Gastroesophageal sphincter (tissue), 4 donors: ENCODE measurements around the gene EFNA2. TPM values are rescaled to one million over a fixed set of nuclear protein-coding genes. Genes with fewer than 3 reads are reported as not detected.

Source experiments
- ATAC-seq: fragments of 150-250 bp; one replicate; pipeline ENCODE4 v1.9.1; 2016; ENCODE audit warnings: mild to moderate bottlenecking, moderate library complexity
- H3K27ac ChIP-seq, 4 donors: fragments of 200-600 bp; sonication (generic) in 3 of 4; 1 replicate in 3 of 4; 2 replicates in 1 of 4; pipeline ENCODE4 v1.5.1; 2016 to 2019
- H3K27me3 ChIP-seq: fragments of 200-600 bp; sonication (generic); one replicate; pipeline ENCODE4 v1.5.1; 2019
- H3K36me3 ChIP-seq, 2 donors: fragments of 200-600 bp; sonication (generic); one replicate each; pipeline ENCODE4 v1.5.1; 2019; ENCODE audit warnings: control low read depth in 1 of 2
- H3K4me1 ChIP-seq, 3 donors: fragments of 200-600 bp; sonication (generic); 1 replicate in 2 of 3; 2 replicates in 1 of 3; pipeline ENCODE4 v1.5.1; 2016 to 2019; ENCODE audit warnings: control low read depth in 2 of 3
- H3K4me3 ChIP-seq, 2 donors: fragments of 200-600 bp; sonication (generic); one replicate each; pipeline ENCODE4 v1.5.1; 2019; ENCODE audit warnings: mild to moderate bottlenecking in 1 of 2, moderate library complexity in 1 of 2
- H3K9me3 ChIP-seq, 3 donors: fragments of 200-600 bp; sonication (generic); one replicate each; pipeline ENCODE4 v1.5.1; 2017 to 2019; ENCODE audit warnings: control low read depth in 2 of 3
- EP300 ChIP-seq: sonication (generic); formaldehyde crosslinking; IDR thresholded peaks from one replicate; pipeline ENCODE4 v1.6.1; 2017; ENCODE audit warnings: antibody characterized with exemption, mild to moderate bottlenecking
- POLR2A ChIP-seq, 2 donors: fragments of 450-650 bp; IDR thresholded peaks; one replicate each; pipeline ENCODE4 v1.6.1; 2017; ENCODE audit warnings: antibody characterized with exemption in 2 of 2, mild to moderate bottlenecking in 2 of 2, moderate library complexity in 1 of 2
- POLR2AphosphoS5 ChIP-seq: sonication (generic); formaldehyde crosslinking; IDR thresholded peaks from one replicate; pipeline ENCODE4 v1.6.1; 2017; ENCODE audit warnings: antibody characterized with exemption
- whole genome bisulfite sequencing, 2 donors: methylation state at CpG; one replicate each; pipeline ENCODE4 v1.1.5; 2018; ENCODE audit warnings: low coverage in 1 of 2; 5-methylcytosine and 5-hydroxymethylcytosine counted together
- total RNA-seq, 4 donors: library from RNA; depleted of rRNA; stranded (reverse); fragments of >200 nt; gene quantifications; one replicate each; pipeline ENCODE4 v1.1.0, GENCODE V29; 2016
- TF ChIP-seq, protein P1 (sequence below), 4 experiments: fragments of 200-600 bp in 2 of 4; fragments of 450-650 bp in 2 of 4; sonication (generic) in 1 of 4; IDR thresholded peaks; one replicate each; pipeline ENCODE4 v1.5.1; 2017 to 2019; ENCODE audit warnings: antibody characterized with exemption in 4 of 4, mild to moderate bottlenecking in 2 of 4, moderate library complexity in 2 of 4

EFNA2 gene
- total RNA-seq, 4 donors from 2014 or later: not detected

- H3K4me3 ChIP-seq: no peak overlapping the region
- no CpG with 5 or more reads among the region's 12 CpGs for WGBS, 2 donors
- peaks cover 60% of the 10 kb centered on the region for H3K27me3 ChIP-seq
- H3K36me3 ChIP-seq: peaks cover 0 to 10% of the 10 kb centered on the region in 2 donors
- peaks cover 0 to 37% (median 3%) of the 10 kb centered on the region in 3 donors for H3K4me1 ChIP-seq
- no peak overlapping the region for H3K27ac ChIP-seq
- no peaks in the 10 kb centered on the region for H3K9me3 ChIP-seq
- TF ChIP-seq EP300: no peak
- no peak for TF ChIP-seq POLR2A (IDR thresholded peaks at IDR 0.05)
- TF ChIP-seq, protein P1, sequence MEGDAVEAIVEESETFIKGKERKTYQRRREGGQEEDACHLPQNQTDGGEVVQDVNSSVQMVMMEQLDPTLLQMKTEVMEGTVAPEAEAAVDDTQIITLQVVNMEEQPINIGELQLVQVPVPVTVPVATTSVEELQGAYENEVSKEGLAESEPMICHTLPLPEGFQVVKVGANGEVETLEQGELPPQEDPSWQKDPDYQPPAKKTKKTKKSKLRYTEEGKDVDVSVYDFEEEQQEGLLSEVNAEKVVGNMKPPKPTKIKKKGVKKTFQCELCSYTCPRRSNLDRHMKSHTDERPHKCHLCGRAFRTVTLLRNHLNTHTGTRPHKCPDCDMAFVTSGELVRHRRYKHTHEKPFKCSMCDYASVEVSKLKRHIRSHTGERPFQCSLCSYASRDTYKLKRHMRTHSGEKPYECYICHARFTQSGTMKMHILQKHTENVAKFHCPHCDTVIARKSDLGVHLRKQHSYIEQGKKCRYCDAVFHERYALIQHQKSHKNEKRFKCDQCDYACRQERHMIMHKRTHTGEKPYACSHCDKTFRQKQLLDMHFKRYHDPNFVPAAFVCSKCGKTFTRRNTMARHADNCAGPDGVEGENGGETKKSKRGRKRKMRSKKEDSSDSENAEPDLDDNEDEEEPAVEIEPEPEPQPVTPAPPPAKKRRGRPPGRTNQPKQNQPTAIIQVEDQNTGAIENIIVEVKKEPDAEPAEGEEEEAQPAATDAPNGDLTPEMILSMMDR (IDR thresholded peaks at IDR 0.05): no peak
- TF ChIP-seq POLR2AphosphoS5: no peak
- ATAC-seq: no peak
These were observed 1.8 kb upstream of the EFNA2 start for GRCh38 chr19:1283917-1284292.

GRCh38 chr19:1284293-1284978, 1.2 kb upstream of the EFNA2 start:
- Histone ChIP-seq H3K9me3 (no peaks in the 10 kb centered on the region), H3K4me3 (no peak overlapping the region), H3K36me3 (peaks cover 0 to 5% of the 10 kb centered on the region in 2 donors), H3K27ac (no peak overlapping the region), H3K27me3 (peaks cover 66% of the 10 kb centered on the region), H3K4me1 (peaks cover 0 to 33% (median 3%) of the 10 kb centered on the region in 3 donors)
- TF ChIP-seq, protein P1 (IDR thresholded peaks at IDR 0.05): no peak
- TF ChIP-seq EP300 (no peak), POLR2A (IDR thresholded peaks at IDR 0.05) (no peak), POLR2AphosphoS5 (no peak)
- WGBS, 2 donors: 44% methylated on average over 3 of the region's 20 CpGs; no CpG with 5 or more reads in 1 of the 2 donors
- ATAC-seq: no peak

DNA sequence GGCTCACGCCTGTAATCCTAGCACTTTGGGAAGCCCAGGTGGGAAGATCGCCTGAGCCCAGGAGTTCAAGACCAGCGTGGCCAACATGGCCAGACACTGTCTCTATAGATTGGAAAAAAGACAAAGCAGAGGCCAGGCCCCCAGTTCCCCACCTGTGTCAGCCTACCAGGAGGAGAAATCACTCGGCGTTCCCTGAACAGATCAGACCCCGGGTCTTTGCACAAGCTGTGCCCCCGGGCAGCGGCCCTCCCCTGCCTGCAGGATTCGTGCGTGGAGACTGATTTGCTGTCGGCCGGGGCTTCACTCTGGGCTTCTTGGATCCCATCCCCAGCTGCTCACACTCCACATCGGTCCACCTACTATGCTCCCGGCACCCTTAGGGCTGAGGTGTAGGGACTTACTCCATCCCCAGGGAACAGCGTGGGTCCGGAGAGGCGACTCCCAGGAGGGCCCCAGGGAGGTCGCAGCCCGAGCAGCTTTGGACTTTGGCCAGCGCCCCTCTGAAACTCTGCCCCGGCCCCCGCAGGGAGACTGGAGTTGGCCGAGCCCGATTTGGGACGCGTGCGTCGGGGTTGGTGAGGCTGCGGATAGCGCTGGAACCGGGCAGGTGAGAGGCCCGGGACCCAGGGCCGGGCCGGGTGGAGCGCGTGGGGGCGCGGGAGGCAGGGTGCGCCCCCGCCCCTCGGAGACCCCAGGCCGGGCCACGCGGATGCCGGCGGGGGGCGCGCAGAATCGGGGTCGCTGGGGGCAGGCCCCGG, 515 bp upstream of the EFNA2 start:
- ATAC-seq: no peak
- Histone ChIP-seq H3K27me3 (peaks cover 73% of the 10 kb centered on the region), H3K27ac (no peak overlapping the region), H3K9me3 (no peaks in the 10 kb centered on the region), H3K36me3 (no peaks in the 10 kb centered on the region), H3K4me3 (peak overlapping the region in 1 of 2 donors; percentile 37), H3K4me1 (peaks cover 0 to 26% (median 3%) of the 10 kb centered on the region in 3 donors)
- TF ChIP-seq POLR2A (IDR thresholded peaks at IDR 0.05) (no peak), EP300 (no peak), POLR2AphosphoS5 (no peak)
- TF ChIP-seq, protein P1 (IDR thresholded peaks at IDR 0.05): no peak
- WGBS, 2 donors: 50 to 67% methylated on average over 2 to 7 of the region's 51 CpGs

- Histone ChIP-seq H3K27me3 (peaks cover 89% of the 10 kb centered on the region), H3K4me1 (peaks cover 0 to 24% (median 3%) of the 10 kb centered on the region in 3 donors), H3K27ac (no peak overlapping the region), H3K36me3 (no peaks in the 10 kb centered on the region), H3K4me3 (peak overlapping the region in 1 of 2 donors; percentile 37), H3K9me3 (no peaks in the 10 kb centered on the region)
- no CpG with 5 or more reads among the region's 38 CpGs for WGBS, 2 donors
- TF ChIP-seq, protein P1 (IDR thresholded peaks at IDR 0.05): no peak
- TF ChIP-seq EP300 (no peak), POLR2AphosphoS5 (no peak), POLR2A (IDR thresholded peaks at IDR 0.05) (no peak)
- ATAC-seq: no peak
These were observed 1.0 kb downstream of the EFNA2 start for GRCh38 chr19:1286487-1287353.
